HG03558 (cell line): Measurements from ENCODE around the gene HAND2.
A peak's percentile ranks its signal among the peaks of the same experiment; 100 is the strongest.

Experiments used
- ATAC-seq: cut with Tn5 transposase; IDR thresholded peaks from one replicate; pipeline ENCODE4 v1.9.1; 2021; ENCODE audit warnings: moderate number of reproducible peaks; ENCODE audit not compliant: unreplicated experiment; ENCODE audit errors: extremely low read depth

HAND2 gene

GRCh38 chr4:173505924-173506518 is 24.0 kb downstream of the HAND2 start:
- ATAC-seq: peak; percentile 61

GRCh38 chr4:173504181-173504503 is 25.9 kb downstream of the HAND2 start:
- no peak for ATAC-seq

- no peak for ATAC-seq
Measured at GRCh38 chr4:173503330-173504180, 26.5 kb downstream of the HAND2 start.

GRCh38 chr4:173502282-173502681 is 27.7 kb downstream of the HAND2 start:
- no peak for ATAC-seq

- no peak for ATAC-seq
Measured at GRCh38 chr4:173501592-173502150, 28.4 kb downstream of the HAND2 start.

GRCh38 chr4:173500841-173501591 is 29.0 kb downstream of the HAND2 start:
- ATAC-seq: no peak

GRCh38 chr4:173499658-173500535 is 30.1 kb downstream of the HAND2 start:
- ATAC-seq: no peak

GRCh38 chr4:173498771-173499170 is 31.3 kb downstream of the HAND2 start:
- ATAC-seq: no peak

GRCh38 chr4:173498023-173498422 is 32.0 kb downstream of the HAND2 start:
- peak; percentile 27 for ATAC-seq

- ATAC-seq: peak; percentile 92
Measured at GRCh38 chr4:173494013-173494970, 35.7 kb downstream of the HAND2 start.

- ATAC-seq: no peak
Measured at GRCh38 chr4:173493041-173493440, 37.0 kb downstream of the HAND2 start.

- no peak for ATAC-seq
Measured at GRCh38 chr4:173492315-173492714, 37.7 kb downstream of the HAND2 start.

- ATAC-seq: no peak
Measured at GRCh38 chr4:173490817-173491528, 39.1 kb downstream of the HAND2 start.

GRCh38 chr4:173490256-173490655 is 39.8 kb downstream of the HAND2 start:
- no peak for ATAC-seq

- ATAC-seq: no peak
Measured at GRCh38 chr4:173489514-173489913, 40.5 kb downstream of the HAND2 start.

GRCh38 chr4:173488656-173489055 is 41.4 kb downstream of the HAND2 start:
- no peak for ATAC-seq

GRCh38 chr4:173488074-173488473 is 42.0 kb downstream of the HAND2 start:
- ATAC-seq: no peak

GRCh38 chr4:173486714-173487392 is 43.2 kb downstream of the HAND2 start:
- ATAC-seq: no peak
